ENCODE measurements around the gene LTA. TPM values are rescaled to one million over a fixed set of nuclear protein-coding genes. Genes with fewer than 3 reads are reported as not detected.

LTA gene
- total RNA-seq, 1 experiment from 2014 or later, result not detected

GRCh38 chr6:31569861-31570536, 2.1 kb upstream of the LTA start:
- H3K27ac Mint-ChIP-seq (ENCODE audit: low read depth, unreplicated experiment), result no peak overlapping the region
- intact Hi-C loops (cut with micrococcal nuclease), result no loop called here
- POLR2A ChIA-PET, result interaction anchor here (0.6 to 1.0 kb wide), 3 partner anchors 8 to 29 kb away, joined by 3 read pairs; partner anchors contain the start of gene DDX39B
- peaks cover 6% of the 10 kb centered on the region for H3K4me1 Mint-ChIP-seq (ENCODE audit: insufficient read depth, unreplicated experiment)
- peaks cover 38% of the 10 kb centered on the region for H3K27me3 Mint-ChIP-seq (ENCODE audit: insufficient read depth, unreplicated experiment)
- no peak overlapping the region for H3K4me3 Mint-ChIP-seq (ENCODE audit: unreplicated experiment)
- TF ChIP-seq CTCF (IDR thresholded peaks at IDR 0.05; ENCODE audit: unreplicated experiment), result no peak
- H3K36me3 Mint-ChIP-seq (ENCODE audit: insufficient read depth, unreplicated experiment), result no peaks in the 10 kb centered on the region
- H3K9me3 Mint-ChIP-seq (ENCODE audit: unreplicated experiment), result no peaks in the 10 kb centered on the region
- no peak for DNase-seq (ENCODE audit: unreplicated experiment)
- CTCF ChIA-PET, result interaction anchor here (0.5 to 2.4 kb wide), 4 partner anchors 11 to 204 kb away, joined by 3 to 13 read pairs (median 6); no protein-coding TSS in a partner anchor
- BruUV-seq (replicated peaks), result no TSS peak

GRCh38 chr6:31573239-31574105, 1.4 kb downstream of the LTA start:
- DNase-seq (ENCODE audit: unreplicated experiment), result no peak
- Mint-ChIP-seq H3K27ac (ENCODE audit: low read depth, unreplicated experiment) (no peak overlapping the region), H3K4me3 (ENCODE audit: unreplicated experiment) (no peak overlapping the region), H3K4me1 (ENCODE audit: insufficient read depth, unreplicated experiment) (peaks cover 6% of the 10 kb centered on the region), H3K36me3 (ENCODE audit: insufficient read depth, unreplicated experiment) (peaks cover 7% of the 10 kb centered on the region), H3K9me3 (ENCODE audit: unreplicated experiment) (no peaks in the 10 kb centered on the region), H3K27me3 (ENCODE audit: insufficient read depth, unreplicated experiment) (peaks cover 29% of the 10 kb centered on the region)
- TF ChIP-seq CTCF (IDR thresholded peaks at IDR 0.05; ENCODE audit: unreplicated experiment), result no peak
- intact Hi-C loops (cut with micrococcal nuclease), result no loop called here
- ChIA-PET POLR2A (interaction anchor here (1.4 kb wide), 1 partner anchor 14 kb away, joined by 3 read pairs; no protein-coding TSS in a partner anchor), CTCF (interaction anchor here (1.2 to 18.9 kb wide), 3 partner anchors 14 to 32 kb away, joined by 4 to 215 read pairs (median 5); partner anchors contain the start of genes DDX39B and NCR3)
- no TSS peak for BruUV-seq (replicated peaks)

- CTCF ChIA-PET, result interaction anchor here (1.2 to 18.9 kb wide), 3 partner anchors 13 to 33 kb away, joined by 4 to 215 read pairs (median 5); partner anchors contain the start of genes DDX39B and NCR3
- H3K9me3 Mint-ChIP-seq (ENCODE audit: unreplicated experiment), result no peaks in the 10 kb centered on the region
- H3K36me3 Mint-ChIP-seq (ENCODE audit: insufficient read depth, unreplicated experiment), result peaks cover 7% of the 10 kb centered on the region
- TF ChIP-seq CTCF (IDR thresholded peaks at IDR 0.05; ENCODE audit: unreplicated experiment), result no peak
- H3K4me3 Mint-ChIP-seq (ENCODE audit: unreplicated experiment), result no peak overlapping the region
- H3K4me1 Mint-ChIP-seq (ENCODE audit: insufficient read depth, unreplicated experiment), result peaks cover 6% of the 10 kb centered on the region
- no peak overlapping the region for H3K27ac Mint-ChIP-seq (ENCODE audit: low read depth, unreplicated experiment)
- intact Hi-C loops (cut with micrococcal nuclease), result no loop called here
- no TSS peak for BruUV-seq (replicated peaks)
- peaks cover 20% of the 10 kb centered on the region for H3K27me3 Mint-ChIP-seq (ENCODE audit: insufficient read depth, unreplicated experiment)
- DNase-seq (ENCODE audit: unreplicated experiment), result no peak
- POLR2A ChIA-PET, result interaction anchor here (1.4 kb wide), 1 partner anchor 15 kb away, joined by 3 read pairs; no protein-coding TSS in a partner anchor
These were observed 2.3 kb downstream of the LTA start for GRCh38 chr6:31574106-31575061.

Measured in MCF 10A (cell line).